ENCODE results near the gene LHX3. TPM values are rescaled to one million over a fixed set of nuclear protein-coding genes. Genes with fewer than 3 reads are reported as not detected.

LHX3 gene
- total and polyA plus RNA-seq, 2 of the 8 experiments (the other 6 are each of a cell fraction or from before 2014, with no cell fraction given) = 0.02 TPM; not detected in 1

GRCh38 chr9:136182850-136183422 lies 22.0 kb downstream of the LHX3 start:
- no peak overlapping the region for H4K5ac ChIP-seq (ENCODE audit: insufficient read length, low read depth, low read length)
- no peak overlapping the region for H3K27ac ChIP-seq (ENCODE audit: low read depth, low read length)
- CTCF ChIA-PET (ENCODE audit: partially characterized antibody) = interaction anchor here (1.3 to 8.0 kb wide), 2 partner anchors 13 to 43 kb away, joined by 3 to 62 read pairs; no protein-coding TSS in a partner anchor
- no peaks in the 10 kb centered on the region for H3K79me1 ChIP-seq (ENCODE audit: low read depth, low read length)
- no peak overlapping the region for H3K56ac ChIP-seq (replicated peaks; ENCODE audit: insufficient read length, low read depth, low read length)
- peaks cover 0 to 2% of the 10 kb centered on the region in 2 experiments for H4K20me1 ChIP-seq (replicated peaks in 1 of 2; ENCODE audit: control insufficient read depth in 1 of 2, insufficient read depth in 2 of 2, low read length in 2 of 2)
- H3K23me2 ChIP-seq (ENCODE audit: low read depth, low read length) = no peaks in the 10 kb centered on the region
- H2BK20ac ChIP-seq (ENCODE audit: low read length) = no peak overlapping the region
- POLR2A ChIA-PET (ENCODE audit: partially characterized antibody) = no interaction called here
- H3K4me3 ChIP-seq (ENCODE audit: extremely low read depth in 1 of 4, insufficient read depth in 2 of 4, low read depth in 3 of 4, low read length in 4 of 4) = no peak overlapping the region
- H2BK120ac ChIP-seq (replicated peaks; ENCODE audit: low read depth, low read length) = no peak overlapping the region
- H2BK12ac ChIP-seq (ENCODE audit: low read depth, low read length) = no peak overlapping the region
- no peaks in the 10 kb centered on the region for H3K9me3 ChIP-seq (ENCODE audit: insufficient read depth in 2 of 2, low read depth in 1 of 2, low read length in 1 of 2)
- peaks cover 0 to 10% (median 4%) of the 10 kb centered on the region in 4 experiments; a peak in 5 of 7 replicates for H3K4me1 ChIP-seq (replicated peaks in 1 of 4; ENCODE audit: control insufficient read depth in 3 of 4, insufficient read depth in 4 of 4, low read length in 3 of 4)
- no peak overlapping the region for H2AFZ ChIP-seq (ENCODE audit: low read length)
- no peak overlapping the region for H2AK5ac ChIP-seq (ENCODE audit: low read depth, low read length)
- no peak overlapping the region for H3K14ac ChIP-seq (ENCODE audit: insufficient read length)
- no peak overlapping the region for H2BK5ac ChIP-seq (ENCODE audit: low read depth, low read length)
- H3K18ac ChIP-seq (ENCODE audit: extremely low read depth, low read length) = no peak overlapping the region
- peak in 1 of 2 experiments; percentile 39 for DNase-seq (ENCODE audit: low read depth in 1 of 2, low spot score in 2 of 2)
- no peak overlapping the region for H3K23ac ChIP-seq (ENCODE audit: insufficient read length)
- H4K91ac ChIP-seq (replicated peaks; ENCODE audit: insufficient read length, low read length) = no peak overlapping the region
- H3K79me2 ChIP-seq (ENCODE audit: control insufficient read depth in 1 of 2, insufficient read depth in 2 of 2, low read length in 2 of 2) = no peaks in the 10 kb centered on the region
- FAIRE-seq = no peak
- H3K9ac ChIP-seq (replicated peaks in 1 of 4; ENCODE audit: extremely low read depth in 1 of 4, low read depth in 3 of 4, low read length in 3 of 4) = no peak overlapping the region
- no peak overlapping the region for H2BK15ac ChIP-seq (ENCODE audit: low read length)
- H4K8ac ChIP-seq (ENCODE audit: extremely low read depth, insufficient read depth, low read length) = no peak overlapping the region; the same call in 1 of the 2 replicates
- H3K27me3 ChIP-seq (replicated peaks in 1 of 4; ENCODE audit: control insufficient read depth in 3 of 4, extremely low read depth in 1 of 4, insufficient read depth in 3 of 4, low read length in 3 of 4) = no peaks in the 10 kb centered on the region; a peak in 1 of 7 replicates
- no peaks in the 10 kb centered on the region for H3K36me3 ChIP-seq (ENCODE audit: control insufficient read depth in 2 of 4, insufficient read depth in 4 of 4, low read length in 3 of 4)
- no peak overlapping the region for H3K4ac ChIP-seq (replicated peaks; ENCODE audit: insufficient read length, low read depth, low read length)
- 92% methylated on average over 18 of the region's 18 CpGs; no CpG with 5 or more reads in 1 of the 2 experiments for WGBS, 2 experiments (ENCODE audit: extremely low coverage in 1 of 2, insufficient coverage in 1 of 2, insufficient read length in 1 of 2, insufficient replicate concordance in 2 of 2, low coverage in 1 of 2, low lambda C conversion rate in 2 of 2, missing lambda C conversion rate in 1 of 2)
- no peak overlapping the region for H3K4me2 ChIP-seq (ENCODE audit: insufficient read depth in 1 of 2, low read depth in 2 of 2, low read length in 2 of 2)
- TF ChIP-seq TCF12 (IDR thresholded peaks at IDR 0.05; ENCODE audit: low read depth, low read length) = no peak
- no peak for TF ChIP-seq POU5F1 (IDR thresholded peaks at IDR 0.05; ENCODE audit: low read depth, low read length)
- TF ChIP-seq SIN3A (conservative IDR thresholded peaks at IDR 0.05 in 1 of 2, IDR thresholded peaks at IDR 0.05 in 1 of 2; ENCODE audit: low read depth in 1 of 2, low read length in 2 of 2) = no peak
- TF ChIP-seq ZNF274 (IDR thresholded peaks at IDR 0.05; ENCODE audit: borderline replicate concordance, extremely low read depth, low read length) = no peak
- TF ChIP-seq RNF2 (IDR thresholded peaks at IDR 0.05; ENCODE audit: borderline replicate concordance, low read depth, low read length, missing control alignments, poor library complexity, severe bottlenecking) = no peak
- no peak for TF ChIP-seq SP2 (IDR thresholded peaks at IDR 0.05; ENCODE audit: low read length)
- TF ChIP-seq ATF3 (IDR thresholded peaks at IDR 0.05; ENCODE audit: insufficient read depth, low read depth, low read length) = no peak
- no peak for TF ChIP-seq MAX (IDR thresholded peaks at IDR 0.05)
- TF ChIP-seq SP4 (IDR thresholded peaks at IDR 0.05; ENCODE audit: low read length) = no peak

Measured in H1 (cell line).